SK-N-SH treated with all-trans-retinoic acid at 6 μM for 48 hours (cell line): ENCODE data around the gene POLR1D.
A peak's percentile ranks its signal among the peaks of the same experiment; 100 is the strongest.

Experiments
- ATAC-seq: fragments of 200-7000 bp; cut with Tn5 transposase; 3 replicates; pipeline ENCODE4 v1.9.1; 2020; ENCODE audit warnings: mild to moderate bottlenecking, moderate library complexity
- ARNTL ChIP-seq: fragments of 450-650 bp; formaldehyde crosslinking; IDR thresholded peaks from 2 replicates; pipeline ENCODE4 v1.5.0; 2020; ENCODE audit warnings: low read depth, mild to moderate bottlenecking, moderate library complexity, borderline replicate concordance
- BACH2 ChIP-seq: fragments of 250-450 bp; sonication (Bioruptor Pico); IDR thresholded peaks from 2 replicates; pipeline ENCODE4 v1.9.0; 2021; ENCODE audit warnings: mild to moderate bottlenecking, borderline replicate concordance
- CREB5 ChIP-seq: fragments of 250-450 bp; sonication (Bioruptor Pico); IDR thresholded peaks from 2 replicates; pipeline ENCODE4 v1.5.1; 2020; ENCODE audit warnings: low read depth, mild to moderate bottlenecking, moderate library complexity
- CSDC2 ChIP-seq: fragments of 250-450 bp; sonication (Bioruptor Pico); IDR thresholded peaks from 2 replicates; pipeline ENCODE4 v1.5.0; 2020; ENCODE audit warnings: mild to moderate bottlenecking, moderate library complexity
- CSRNP3 ChIP-seq: fragments of 250-450 bp; sonication (Bioruptor Pico); IDR thresholded peaks from 2 replicates; pipeline ENCODE4 v1.5.1; 2021; ENCODE audit warnings: mild to moderate bottlenecking, moderate library complexity
- ESRRG ChIP-seq: fragments of 250-450 bp; sonication (Bioruptor Pico); IDR thresholded peaks from 2 replicates; pipeline ENCODE4 v1.6.1; 2021; ENCODE audit warnings: mild to moderate bottlenecking
- GLIS3 ChIP-seq: fragments of 250-450 bp; sonication (Bioruptor Pico); IDR thresholded peaks from 2 replicates; pipeline ENCODE4 v1.5.0; 2020; ENCODE audit warnings: mild to moderate bottlenecking, moderate library complexity
- ISL1 ChIP-seq: fragments of 250-450 bp; sonication (Bioruptor Pico); IDR thresholded peaks from 2 replicates; pipeline ENCODE4 v2.1.2; 2022; ENCODE audit warnings: mild to moderate bottlenecking, moderate library complexity
- OSR1 ChIP-seq: fragments of 250-450 bp; sonication (Bioruptor Pico); IDR thresholded peaks from 2 replicates; pipeline ENCODE4 v1.8.0; 2022; ENCODE audit warnings: moderate library complexity, mild to moderate bottlenecking, inconsistent platforms
- PPARA ChIP-seq: fragments of 250-450 bp; sonication (Bioruptor Pico); IDR thresholded peaks from 2 replicates; pipeline ENCODE4 v1.5.0; 2020; ENCODE audit warnings: mild to moderate bottlenecking, borderline replicate concordance
- RARB ChIP-seq: fragments of 250-450 bp; sonication (Bioruptor Pico); IDR thresholded peaks from 2 replicates; pipeline ENCODE4 v1.8.0; 2021; ENCODE audit warnings: mild to moderate bottlenecking, moderate library complexity
- SNAI2 ChIP-seq: fragments of 250-450 bp; sonication (Bioruptor Pico); IDR thresholded peaks from 2 replicates; pipeline ENCODE4 v1.5.0; 2020; ENCODE audit warnings: mild to moderate bottlenecking, moderate library complexity
- TCF4 ChIP-seq: fragments of 250-450 bp; sonication (Bioruptor Pico); IDR thresholded peaks from 2 replicates; pipeline ENCODE4 v1.8.0; 2021; ENCODE audit warnings: mild to moderate bottlenecking, moderate library complexity, borderline replicate concordance
- TOX ChIP-seq: fragments of 250-450 bp; sonication (Bioruptor Pico); IDR thresholded peaks from 2 replicates; pipeline ENCODE4 v1.8.0; 2021; ENCODE audit warnings: mild to moderate bottlenecking, moderate library complexity, borderline replicate concordance
- TSHZ2 ChIP-seq: fragments of 250-450 bp; sonication (Bioruptor Pico); IDR thresholded peaks from 2 replicates; pipeline ENCODE4 v1.5.0; 2020; ENCODE audit warnings: mild to moderate bottlenecking, moderate library complexity
- ZC3H10 ChIP-seq: fragments of 250-450 bp; sonication (Bioruptor Pico); IDR thresholded peaks from 2 replicates; pipeline ENCODE4 v1.5.1; 2021; ENCODE audit warnings: mild to moderate bottlenecking, moderate library complexity
- ZFP3 ChIP-seq: fragments of 250-450 bp; sonication (Bioruptor Pico); IDR thresholded peaks from 2 replicates; pipeline ENCODE4 v1.5.0; 2020; ENCODE audit warnings: mild to moderate bottlenecking, moderate library complexity
- ZFP30 ChIP-seq: fragments of 450-650 bp; formaldehyde crosslinking; IDR thresholded peaks from 2 replicates; pipeline ENCODE4 v1.5.0; 2022; ENCODE audit warnings: mild to moderate bottlenecking, moderate library complexity
- ZNF565 ChIP-seq: fragments of 450-650 bp; formaldehyde crosslinking; conservative IDR thresholded peaks from 2 replicates; pipeline ENCODE4 v1.5.0; 2020; ENCODE audit warnings: low read depth, mild to moderate bottlenecking, moderate library complexity
- ZNF70 ChIP-seq: fragments of 450-650 bp; formaldehyde crosslinking; IDR thresholded peaks from 2 replicates; pipeline ENCODE4 v1.5.0; 2020; ENCODE audit warnings: mild to moderate bottlenecking, moderate library complexity
- ZNF8 ChIP-seq: fragments of 450-650 bp; formaldehyde crosslinking; IDR thresholded peaks from 2 replicates; pipeline ENCODE4 v1.5.0; 2020; ENCODE audit warnings: mild to moderate bottlenecking, moderate library complexity
- TF ChIP-seq, protein P1 (sequence below): fragments of 250-450 bp; sonication (Bioruptor Pico); IDR thresholded peaks from 2 replicates; pipeline ENCODE4 v1.8.0; 2020; ENCODE audit warnings: mild to moderate bottlenecking, moderate library complexity, borderline replicate concordance
- TF ChIP-seq, protein P2 (sequence below): fragments of 250-450 bp; sonication (Bioruptor Pico); IDR thresholded peaks from 2 replicates; pipeline ENCODE4 v1.8.0; 2021; ENCODE audit warnings: low read depth, mild to moderate bottlenecking, moderate library complexity, borderline replicate concordance

The POLR1D gene

GRCh38 chr13:27641711-27642502 is 20.2 kb downstream of the POLR1D start (continued):
- TF ChIP-seq ZNF565 (no peak), TCF4 (CRISPR knock-in tag) (no peak), OSR1 (CRISPR knock-in tag) (no peak), CSDC2 (CRISPR knock-in tag) (no peak), SNAI2 (CRISPR knock-in tag) (no peak), ZNF70 (no peak), PPARA (CRISPR knock-in tag) (no peak), ZFP30 (CRISPR knock-in tag) (no peak)

DNA sequence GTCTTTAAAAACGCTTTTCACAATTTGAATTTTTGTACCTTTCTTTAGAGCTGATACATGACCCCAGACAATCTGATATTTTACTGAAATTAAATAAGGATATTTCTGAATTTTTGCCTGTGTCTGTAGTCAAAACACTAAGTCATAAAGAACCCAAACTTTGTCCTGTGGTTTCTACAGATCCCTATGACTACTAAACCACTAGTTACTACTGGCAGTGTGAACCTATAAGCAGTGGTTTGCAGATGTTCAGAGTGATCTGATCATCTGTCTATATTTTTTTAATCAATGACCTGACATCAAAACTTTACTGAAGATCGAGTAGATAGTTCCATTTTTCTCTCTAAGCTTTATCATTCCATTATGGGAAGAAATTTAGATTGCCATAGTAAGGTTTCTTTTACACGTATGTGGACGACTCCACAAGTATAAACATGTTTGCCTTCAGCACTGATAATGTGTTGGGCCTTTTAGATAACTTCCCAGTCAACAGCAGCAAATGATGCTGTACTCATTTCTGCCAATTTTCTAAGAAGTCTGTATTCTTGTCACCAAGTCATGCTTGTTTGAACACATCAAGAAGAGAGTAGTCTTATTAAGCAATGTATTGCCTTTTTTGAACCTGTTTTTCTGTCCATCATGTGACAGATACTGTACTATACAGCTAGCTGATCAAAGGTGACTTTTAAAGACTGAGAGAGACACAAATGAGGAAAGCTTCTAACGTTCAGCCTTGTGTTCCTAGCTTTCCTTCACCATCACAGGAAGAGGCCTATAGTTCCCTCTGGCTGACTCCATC is 21.8 kb downstream of the POLR1D start:
- no peak for TF ChIP-seq BACH2
- peak; percentile 53 for ATAC-seq

DNA sequence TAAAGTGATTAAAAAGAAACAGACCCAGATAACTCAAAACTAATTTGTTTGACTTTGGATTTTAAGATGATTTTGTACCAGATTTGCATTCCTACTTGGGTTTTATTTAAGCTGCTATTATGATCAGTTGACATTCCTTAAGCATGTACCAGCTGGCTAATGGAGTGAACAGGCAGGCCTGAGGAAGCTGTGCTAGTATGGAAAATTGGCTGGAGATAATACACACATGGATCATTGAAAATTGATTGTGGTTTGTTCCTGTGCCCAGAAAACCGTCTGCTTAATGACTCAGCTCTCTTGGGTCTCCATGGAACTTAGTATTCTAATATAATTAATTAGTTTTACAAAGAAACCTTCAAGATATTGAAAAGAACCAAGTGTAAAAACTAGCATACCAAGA is 22.6 kb downstream of the POLR1D start:
- ATAC-seq = peak; percentile 96
- TF ChIP-seq ESRRG (no peak), CSRNP3 (no peak), ISL1 (CRISPR knock-in tag) (peak; percentile 88), ZFP30 (CRISPR knock-in tag) (no peak), TCF4 (CRISPR knock-in tag) (no peak), OSR1 (CRISPR knock-in tag) (no peak), ZFP3 (no peak), PPARA (CRISPR knock-in tag) (no peak), CSDC2 (CRISPR knock-in tag) (no peak), SNAI2 (CRISPR knock-in tag) (no peak), ARNTL (CRISPR knock-in tag) (no peak), RARB (no peak), ZNF8 (CRISPR knock-in tag) (no peak), BACH2 (no peak), ZNF70 (no peak), GLIS3 (CRISPR knock-in tag) (no peak), CREB5 (CRISPR knock-in tag) (no peak), TOX (CRISPR knock-in tag) (0 out of 2 replicates have a peak, but pooled peaks have one; percentile 25), ZC3H10 (peak; percentile 77; the same call in 1 of the 2 replicates)
- TF ChIP-seq, protein P1, sequence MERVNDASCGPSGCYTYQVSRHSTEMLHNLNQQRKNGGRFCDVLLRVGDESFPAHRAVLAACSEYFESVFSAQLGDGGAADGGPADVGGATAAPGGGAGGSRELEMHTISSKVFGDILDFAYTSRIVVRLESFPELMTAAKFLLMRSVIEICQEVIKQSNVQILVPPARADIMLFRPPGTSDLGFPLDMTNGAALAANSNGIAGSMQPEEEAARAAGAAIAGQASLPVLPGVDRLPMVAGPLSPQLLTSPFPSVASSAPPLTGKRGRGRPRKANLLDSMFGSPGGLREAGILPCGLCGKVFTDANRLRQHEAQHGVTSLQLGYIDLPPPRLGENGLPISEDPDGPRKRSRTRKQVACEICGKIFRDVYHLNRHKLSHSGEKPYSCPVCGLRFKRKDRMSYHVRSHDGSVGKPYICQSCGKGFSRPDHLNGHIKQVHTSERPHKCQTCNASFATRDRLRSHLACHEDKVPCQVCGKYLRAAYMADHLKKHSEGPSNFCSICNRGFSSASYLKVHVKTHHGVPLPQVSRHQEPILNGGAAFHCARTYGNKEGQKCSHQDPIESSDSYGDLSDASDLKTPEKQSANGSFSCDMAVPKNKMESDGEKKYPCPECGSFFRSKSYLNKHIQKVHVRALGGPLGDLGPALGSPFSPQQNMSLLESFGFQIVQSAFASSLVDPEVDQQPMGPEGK = 0 out of 2 replicates have a peak, but pooled peaks have one; percentile 44
- TF ChIP-seq, protein P2, sequence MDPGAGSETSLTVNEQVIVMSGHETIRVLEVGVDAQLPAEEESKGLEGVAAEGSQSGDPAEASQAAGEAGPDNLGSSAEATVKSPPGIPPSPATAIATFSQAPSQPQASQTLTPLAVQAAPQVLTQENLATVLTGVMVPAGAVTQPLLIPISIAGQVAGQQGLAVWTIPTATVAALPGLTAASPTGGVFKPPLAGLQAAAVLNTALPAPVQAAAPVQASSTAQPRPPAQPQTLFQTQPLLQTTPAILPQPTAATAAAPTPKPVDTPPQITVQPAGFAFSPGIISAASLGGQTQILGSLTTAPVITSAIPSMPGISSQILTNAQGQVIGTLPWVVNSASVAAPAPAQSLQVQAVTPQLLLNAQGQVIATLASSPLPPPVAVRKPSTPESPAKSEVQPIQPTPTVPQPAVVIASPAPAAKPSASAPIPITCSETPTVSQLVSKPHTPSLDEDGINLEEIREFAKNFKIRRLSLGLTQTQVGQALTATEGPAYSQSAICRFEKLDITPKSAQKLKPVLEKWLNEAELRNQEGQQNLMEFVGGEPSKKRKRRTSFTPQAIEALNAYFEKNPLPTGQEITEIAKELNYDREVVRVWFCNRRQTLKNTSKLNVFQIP (CRISPR knock-in tag) = no peak
- TF ChIP-seq, all 23 proteins: peak for 4

GRCh38 chr13:27650312-27650711 is 28.6 kb downstream of the POLR1D start:
- no peak for ATAC-seq
- no peak for TF ChIP-seq GLIS3 (CRISPR knock-in tag)
- no peak for TF ChIP-seq OSR1 (CRISPR knock-in tag)
- TF ChIP-seq TCF4 (CRISPR knock-in tag) = no peak
- TF ChIP-seq ISL1 (CRISPR knock-in tag) = no peak
- TF ChIP-seq CREB5 (CRISPR knock-in tag) = no peak
- TF ChIP-seq CSDC2 (CRISPR knock-in tag) = no peak
- TF ChIP-seq TOX (CRISPR knock-in tag) = no peak
- TF ChIP-seq ZFP3 = no peak
- no peak for TF ChIP-seq BACH2
- no peak for TF ChIP-seq TSHZ2 (CRISPR knock-in tag)
